Measurements from ENCODE around the gene HECTD4. TPM values are rescaled to one million over a fixed set of nuclear protein-coding genes. Genes with fewer than 3 reads are reported as not detected.
"Not testable (repeated sequence)": the region's sequence is repeated elsewhere in the genome, so short reads cannot be mapped to it uniquely, and the experiment has no call there.

The HECTD4 gene
- total RNA-seq, 1 donor from 2014 or later, result 33.6 TPM

DNA sequence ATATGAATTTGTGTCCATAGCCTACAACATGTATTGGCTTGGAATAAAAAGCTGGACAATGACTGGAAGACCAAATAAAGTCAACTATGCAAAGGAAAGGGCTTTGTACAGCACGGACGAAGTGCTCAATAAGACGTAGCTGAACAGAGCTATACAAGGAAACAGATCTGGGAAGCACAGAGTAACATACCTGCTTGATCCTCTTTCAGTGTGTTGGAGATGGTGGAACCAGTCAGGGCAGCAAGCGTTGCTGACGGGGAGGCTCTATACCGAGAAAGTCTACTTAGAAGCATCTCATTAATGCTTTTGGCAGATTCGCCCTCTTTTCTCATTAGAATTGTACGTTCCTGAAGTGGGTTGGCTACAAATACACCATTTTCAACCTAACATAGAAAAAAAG is 99.3 kb downstream of the HECTD4 start:
- Mint-ChIP-seq H3K4me3 (no peak overlapping the region), H3K36me3 (ENCODE audit: low read depth) (peaks cover 3% of the 10 kb centered on the region), H3K9me3 (no peaks in the 10 kb centered on the region), H3K27me3 (no peaks in the 10 kb centered on the region), H3K27ac (no peak overlapping the region), H3K4me1 (no peaks in the 10 kb centered on the region)
- intact Hi-C loops (cut with micrococcal nuclease), result no loop called here
- DNase-seq, result no peak

GRCh38 chr12:112275836-112276235 is 106.4 kb downstream of the HECTD4 start:
- intact Hi-C loops (cut with micrococcal nuclease), result no loop called here
- H3K9me3 Mint-ChIP-seq, result no peaks in the 10 kb centered on the region
- no peak for DNase-seq
- H3K27ac Mint-ChIP-seq, result no peak overlapping the region
- H3K4me3 Mint-ChIP-seq, result no peak overlapping the region
- no peaks in the 10 kb centered on the region for H3K4me1 Mint-ChIP-seq
- no peaks in the 10 kb centered on the region for H3K27me3 Mint-ChIP-seq
- peaks cover 27% of the 10 kb centered on the region for H3K36me3 Mint-ChIP-seq (ENCODE audit: low read depth)

- intact Hi-C loops (cut with micrococcal nuclease), result no loop called here
- H3K27ac Mint-ChIP-seq, result no peak overlapping the region
- H3K9me3 Mint-ChIP-seq, result no peaks in the 10 kb centered on the region
- no peaks in the 10 kb centered on the region for H3K4me1 Mint-ChIP-seq
- DNase-seq, result no peak
- no peak overlapping the region for H3K4me3 Mint-ChIP-seq
- no peaks in the 10 kb centered on the region for H3K27me3 Mint-ChIP-seq
- H3K36me3 Mint-ChIP-seq (ENCODE audit: low read depth), result peaks cover 28% of the 10 kb centered on the region
Measured at GRCh38 chr12:112275207-112275606, 107.0 kb downstream of the HECTD4 start.

GRCh38 chr12:112270673-112271072 is 111.6 kb downstream of the HECTD4 start:
- Mint-ChIP-seq H3K27me3 (no peaks in the 10 kb centered on the region), H3K9me3 (no peaks in the 10 kb centered on the region), H3K36me3 (ENCODE audit: low read depth) (peaks cover 32% of the 10 kb centered on the region), H3K27ac (no peak overlapping the region), H3K4me3 (no peak overlapping the region), H3K4me1 (no peaks in the 10 kb centered on the region)
- no peak for DNase-seq
- intact Hi-C loops (cut with micrococcal nuclease), result no loop called here

DNA sequence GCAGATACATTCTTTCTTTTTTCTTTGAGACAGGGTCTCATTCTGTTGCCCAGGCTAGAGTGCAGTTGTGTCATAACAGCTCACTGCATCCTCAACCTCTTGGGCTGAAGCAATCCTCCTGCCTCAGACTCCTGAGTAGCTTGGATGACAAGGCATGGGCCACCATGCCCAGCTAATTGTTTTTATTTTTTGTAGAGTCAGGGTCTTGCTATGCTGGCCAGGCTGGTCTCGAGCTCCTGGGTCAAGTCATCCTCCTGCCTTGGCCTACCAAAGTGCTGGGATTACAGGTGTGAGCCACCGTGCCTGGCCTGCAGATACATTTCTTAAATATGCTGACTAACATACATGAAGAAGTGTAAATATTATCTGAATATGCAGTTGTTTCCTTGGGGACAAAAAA is 115.8 kb downstream of the HECTD4 start:
- intact Hi-C loops (cut with micrococcal nuclease), result no loop called here
- Mint-ChIP-seq H3K36me3 (ENCODE audit: low read depth) (peaks cover 22% of the 10 kb centered on the region), H3K4me1 (no peaks in the 10 kb centered on the region), H3K27ac (no peak overlapping the region), H3K27me3 (no peaks in the 10 kb centered on the region), H3K9me3 (no peaks in the 10 kb centered on the region), H3K4me3 (no peak overlapping the region)
- no peak for DNase-seq

GRCh38 chr12:112261559-112261958 is 120.7 kb downstream of the HECTD4 start:
- DNase-seq, result no peak
- Mint-ChIP-seq H3K27me3 (no peaks in the 10 kb centered on the region), H3K9me3 (no peaks in the 10 kb centered on the region), H3K27ac (no peak overlapping the region), H3K36me3 (ENCODE audit: low read depth) (peaks cover 19% of the 10 kb centered on the region), H3K4me1 (no peaks in the 10 kb centered on the region), H3K4me3 (no peak overlapping the region)
- intact Hi-C loops (cut with micrococcal nuclease), result no loop called here

GRCh38 chr12:112258926-112259325 is 123.3 kb downstream of the HECTD4 start:
- Mint-ChIP-seq H3K36me3 (ENCODE audit: low read depth) (peaks cover 32% of the 10 kb centered on the region), H3K4me3 (no peak overlapping the region), H3K27me3 (no peaks in the 10 kb centered on the region), H3K9me3 (no peaks in the 10 kb centered on the region), H3K4me1 (no peaks in the 10 kb centered on the region), H3K27ac (no peak overlapping the region)
- no peak for DNase-seq
- intact Hi-C loops (cut with micrococcal nuclease), result no loop called here

DNA sequence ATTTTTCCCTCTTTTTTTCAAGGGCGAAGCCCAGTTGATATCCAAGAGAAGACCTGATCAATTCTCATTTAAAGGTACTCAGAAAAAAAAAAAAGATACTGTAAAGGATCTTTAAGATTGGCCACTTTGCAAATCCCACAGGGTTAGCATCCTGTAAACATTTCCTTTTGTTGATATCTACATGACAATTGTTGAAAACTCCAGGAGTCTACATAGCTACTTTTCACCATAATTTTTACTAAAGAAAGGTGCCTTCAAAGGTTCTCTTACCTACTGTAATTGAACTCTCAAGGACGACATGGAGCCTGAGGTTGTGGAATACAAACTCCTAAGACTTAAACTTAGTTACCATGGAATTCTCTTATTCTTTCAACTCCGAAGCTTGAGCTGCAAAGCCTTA is 125.5 kb downstream of the HECTD4 start:
- no peak overlapping the region for H3K4me3 Mint-ChIP-seq
- intact Hi-C loops (cut with micrococcal nuclease), result no loop called here
- H3K27me3 Mint-ChIP-seq, result no peaks in the 10 kb centered on the region
- no peak for DNase-seq
- H3K27ac Mint-ChIP-seq, result no peak overlapping the region
- H3K4me1 Mint-ChIP-seq, result no peaks in the 10 kb centered on the region
- H3K9me3 Mint-ChIP-seq, result no peaks in the 10 kb centered on the region
- peaks cover 43% of the 10 kb centered on the region for H3K36me3 Mint-ChIP-seq (ENCODE audit: low read depth)

GRCh38 chr12:112252184-112252583 is 130.0 kb downstream of the HECTD4 start:
- Mint-ChIP-seq H3K4me3 (no peak overlapping the region), H3K27ac (no peak overlapping the region)

GRCh38 chr12:112244902-112245301 is 137.3 kb downstream of the HECTD4 start:
- H3K27ac Mint-ChIP-seq; H3K27me3 Mint-ChIP-seq; H3K4me1 Mint-ChIP-seq; DNase-seq; H3K9me3 Mint-ChIP-seq; intact Hi-C loops (cut with micrococcal nuclease); H3K4me3 Mint-ChIP-seq: not testable (repeated sequence)
- peaks cover 31% of the 10 kb centered on the region for H3K36me3 Mint-ChIP-seq (ENCODE audit: low read depth)

More at GRCh38 chr12:112252184-112252583, 130.0 kb downstream of the HECTD4 start:
- no peak for DNase-seq
- intact Hi-C loops (cut with micrococcal nuclease), result no loop called here
- H3K27me3 Mint-ChIP-seq, result no peaks in the 10 kb centered on the region
- no peaks in the 10 kb centered on the region for H3K4me1 Mint-ChIP-seq
- no peaks in the 10 kb centered on the region for H3K9me3 Mint-ChIP-seq
- H3K36me3 Mint-ChIP-seq (ENCODE audit: low read depth), result peaks cover 33% of the 10 kb centered on the region

GRCh38 chr12:112243255-112244110 is 138.7 kb downstream of the HECTD4 start:
- Mint-ChIP-seq H3K9me3 (no peaks in the 10 kb centered on the region), H3K4me1 (no peaks in the 10 kb centered on the region), H3K27me3 (no peaks in the 10 kb centered on the region), H3K27ac (no peak overlapping the region), H3K36me3 (ENCODE audit: low read depth) (peaks cover 37% of the 10 kb centered on the region), H3K4me3 (no peak overlapping the region)
- intact Hi-C loops (cut with micrococcal nuclease), result no loop called here
- DNase-seq, result no peak

- Mint-ChIP-seq H3K4me1 (no peaks in the 10 kb centered on the region), H3K36me3 (ENCODE audit: low read depth) (peaks cover 35% of the 10 kb centered on the region), H3K9me3 (no peaks in the 10 kb centered on the region), H3K4me3 (no peak overlapping the region), H3K27ac (no peak overlapping the region), H3K27me3 (no peaks in the 10 kb centered on the region)
- intact Hi-C loops (cut with micrococcal nuclease), result no loop called here
- no peak for DNase-seq
Measured at GRCh38 chr12:112241176-112241575, 141.1 kb downstream of the HECTD4 start.

GRCh38 chr12:112239881-112240280 is 142.3 kb downstream of the HECTD4 start:
- no peaks in the 10 kb centered on the region for H3K9me3 Mint-ChIP-seq
- no peak for DNase-seq
- H3K36me3 Mint-ChIP-seq (ENCODE audit: low read depth), result peaks cover 43% of the 10 kb centered on the region
- intact Hi-C loops (cut with micrococcal nuclease), result no loop called here
- no peaks in the 10 kb centered on the region for H3K27me3 Mint-ChIP-seq
- H3K27ac Mint-ChIP-seq, result no peak overlapping the region
- H3K4me1 Mint-ChIP-seq, result no peaks in the 10 kb centered on the region
- H3K4me3 Mint-ChIP-seq, result no peak overlapping the region

GRCh38 chr12:112239020-112239419 is 143.2 kb downstream of the HECTD4 start:
- H3K4me3 Mint-ChIP-seq, result no peak overlapping the region
- no peak overlapping the region for H3K27ac Mint-ChIP-seq
- H3K36me3 Mint-ChIP-seq (ENCODE audit: low read depth), result peaks cover 41% of the 10 kb centered on the region
- DNase-seq, result no peak
- intact Hi-C loops (cut with micrococcal nuclease), result no loop called here
- no peaks in the 10 kb centered on the region for H3K27me3 Mint-ChIP-seq
- no peaks in the 10 kb centered on the region for H3K9me3 Mint-ChIP-seq
- no peaks in the 10 kb centered on the region for H3K4me1 Mint-ChIP-seq

DNA sequence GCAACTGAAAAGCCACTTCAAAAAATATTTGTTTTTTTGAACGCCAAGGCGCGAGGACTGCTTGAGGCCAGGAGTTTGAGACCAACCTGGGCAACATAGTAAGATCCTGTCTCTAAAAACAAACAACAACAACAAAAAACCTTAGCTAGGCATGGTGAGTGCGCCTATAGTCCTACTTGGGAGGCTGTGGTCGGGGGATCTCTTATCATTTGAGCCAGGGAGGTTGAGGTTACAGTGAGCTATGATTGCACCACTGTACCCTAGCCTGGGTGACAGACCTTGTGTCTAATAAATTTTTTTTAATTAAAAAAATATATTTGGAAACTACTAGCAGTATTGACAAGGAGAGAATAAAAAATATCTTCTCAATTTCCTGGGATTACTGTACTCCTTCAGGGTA is 143.8 kb downstream of the HECTD4 start:
- no peaks in the 10 kb centered on the region for H3K9me3 Mint-ChIP-seq
- peaks cover 37% of the 10 kb centered on the region for H3K36me3 Mint-ChIP-seq (ENCODE audit: low read depth)
- H3K27ac Mint-ChIP-seq, result no peak overlapping the region
- H3K4me1 Mint-ChIP-seq, result no peaks in the 10 kb centered on the region
- DNase-seq, result no peak
- intact Hi-C loops (cut with micrococcal nuclease), result no loop called here
- no peak overlapping the region for H3K4me3 Mint-ChIP-seq
- no peaks in the 10 kb centered on the region for H3K27me3 Mint-ChIP-seq
